Gastroesophageal sphincter (tissue), 4 donors: Measurements from ENCODE around the gene FEM1B. TPM values are rescaled to one million over a fixed set of nuclear protein-coding genes. Genes with fewer than 3 reads are reported as not detected.

Experiments
- ATAC-seq: fragments of 150-250 bp; one replicate; pipeline ENCODE4 v1.9.1; 2016; ENCODE audit warnings: mild to moderate bottlenecking, moderate library complexity
- H3K27ac ChIP-seq, 4 donors: fragments of 200-600 bp; sonication (generic) in 3 of 4; 1 replicate in 3 of 4; 2 replicates in 1 of 4; pipeline ENCODE4 v1.5.1; 2016 to 2019
- H3K27me3 ChIP-seq: fragments of 200-600 bp; sonication (generic); one replicate; pipeline ENCODE4 v1.5.1; 2019
- H3K36me3 ChIP-seq, 2 donors: fragments of 200-600 bp; sonication (generic); one replicate each; pipeline ENCODE4 v1.5.1; 2019; ENCODE audit warnings: control low read depth in 1 of 2
- H3K4me1 ChIP-seq, 3 donors: fragments of 200-600 bp; sonication (generic); 1 replicate in 2 of 3; 2 replicates in 1 of 3; pipeline ENCODE4 v1.5.1; 2016 to 2019; ENCODE audit warnings: control low read depth in 2 of 3
- H3K4me3 ChIP-seq, 2 donors: fragments of 200-600 bp; sonication (generic); one replicate each; pipeline ENCODE4 v1.5.1; 2019; ENCODE audit warnings: mild to moderate bottlenecking in 1 of 2, moderate library complexity in 1 of 2
- H3K9me3 ChIP-seq, 3 donors: fragments of 200-600 bp; sonication (generic); one replicate each; pipeline ENCODE4 v1.5.1; 2017 to 2019; ENCODE audit warnings: control low read depth in 2 of 3
- CTCF ChIP-seq, 4 experiments: fragments of 200-600 bp in 2 of 4; fragments of 450-650 bp in 2 of 4; sonication (generic) in 1 of 4; IDR thresholded peaks; one replicate each; pipeline ENCODE4 v1.5.1; 2017 to 2019; ENCODE audit warnings: antibody characterized with exemption in 4 of 4, mild to moderate bottlenecking in 2 of 4, moderate library complexity in 2 of 4
- EP300 ChIP-seq: sonication (generic); formaldehyde crosslinking; IDR thresholded peaks from one replicate; pipeline ENCODE4 v1.6.1; 2017; ENCODE audit warnings: antibody characterized with exemption, mild to moderate bottlenecking
- POLR2A ChIP-seq, 2 donors: fragments of 450-650 bp; IDR thresholded peaks; one replicate each; pipeline ENCODE4 v1.6.1; 2017; ENCODE audit warnings: antibody characterized with exemption in 2 of 2, mild to moderate bottlenecking in 2 of 2, moderate library complexity in 1 of 2
- POLR2AphosphoS5 ChIP-seq: sonication (generic); formaldehyde crosslinking; IDR thresholded peaks from one replicate; pipeline ENCODE4 v1.6.1; 2017; ENCODE audit warnings: antibody characterized with exemption
- WGBS, 2 donors: methylation state at CpG; one replicate each; pipeline ENCODE4 v1.1.5; 2018; ENCODE audit warnings: low coverage in 1 of 2; 5-methylcytosine and 5-hydroxymethylcytosine counted together
- total RNA-seq, 4 donors: library from RNA; depleted of rRNA; stranded (reverse); fragments of >200 nt; gene quantifications; one replicate each; pipeline ENCODE4 v1.1.0, GENCODE V29; 2016

FEM1B gene
- total RNA-seq, 4 donors from 2014 or later, result 64.8 to 71.7 (median 67.5) TPM

- H3K27ac ChIP-seq, result peak overlapping the region in 3 of 4 donors; percentile 38 to 54 (median 42)
- H3K36me3 ChIP-seq, result no peaks in the 10 kb centered on the region
- H3K27me3 ChIP-seq, result no peaks in the 10 kb centered on the region
- no peak for ATAC-seq
- peaks cover 0 to 29% (median 10%) of the 10 kb centered on the region in 3 donors for H3K4me1 ChIP-seq
- TF ChIP-seq CTCF (IDR thresholded peaks at IDR 0.05) (no peak), EP300 (no peak), POLR2A (IDR thresholded peaks at IDR 0.05) (no peak), POLR2AphosphoS5 (no peak)
- no peaks in the 10 kb centered on the region for H3K9me3 ChIP-seq
- no peak overlapping the region for H3K4me3 ChIP-seq
- WGBS, 2 donors, result 59 to 62% methylated on average over 6 to 9 of the region's 9 CpGs
Observed at GRCh38 chr15:68334661-68335124, 57.1 kb downstream of the FEM1B start.

DNA sequence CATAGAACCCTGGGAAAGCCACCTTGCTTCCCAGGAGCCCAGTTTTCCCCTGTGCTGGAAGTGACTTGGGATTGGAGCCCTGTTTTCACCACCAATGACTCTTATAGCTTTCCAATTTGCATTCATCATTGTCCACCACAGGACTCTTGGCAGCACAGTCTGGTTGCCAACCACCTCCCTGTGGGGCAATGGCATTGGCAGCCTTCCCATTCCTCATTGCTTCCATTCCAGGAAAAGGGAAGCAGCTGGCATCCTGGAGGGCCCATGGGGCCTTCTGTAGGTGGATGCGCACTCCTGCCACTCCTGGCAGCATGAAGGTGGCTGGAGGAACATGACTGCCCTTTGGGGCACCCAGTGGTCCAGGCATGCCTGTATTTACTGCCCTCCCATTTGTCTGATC lies 57.7 kb downstream of the FEM1B start:
- no peak for TF ChIP-seq POLR2A (IDR thresholded peaks at IDR 0.05)
- TF ChIP-seq POLR2AphosphoS5, result peak; percentile 87
- no peak for TF ChIP-seq EP300
- no peak for TF ChIP-seq CTCF (IDR thresholded peaks at IDR 0.05)
- H3K27me3 ChIP-seq, result no peaks in the 10 kb centered on the region
- no peaks in the 10 kb centered on the region for H3K36me3 ChIP-seq
- H3K4me3 ChIP-seq, result no peak overlapping the region
- H3K27ac ChIP-seq, result peak overlapping the region in 3 of 4 donors; percentile 38 to 54 (median 42)
- no CpG with 5 or more reads among the region's 1 CpG for WGBS, 2 donors
- H3K4me1 ChIP-seq, result peaks cover 0 to 35% (median 10%) of the 10 kb centered on the region in 3 donors
- H3K9me3 ChIP-seq, result no peaks in the 10 kb centered on the region
- ATAC-seq, result peak; percentile 60

DNA sequence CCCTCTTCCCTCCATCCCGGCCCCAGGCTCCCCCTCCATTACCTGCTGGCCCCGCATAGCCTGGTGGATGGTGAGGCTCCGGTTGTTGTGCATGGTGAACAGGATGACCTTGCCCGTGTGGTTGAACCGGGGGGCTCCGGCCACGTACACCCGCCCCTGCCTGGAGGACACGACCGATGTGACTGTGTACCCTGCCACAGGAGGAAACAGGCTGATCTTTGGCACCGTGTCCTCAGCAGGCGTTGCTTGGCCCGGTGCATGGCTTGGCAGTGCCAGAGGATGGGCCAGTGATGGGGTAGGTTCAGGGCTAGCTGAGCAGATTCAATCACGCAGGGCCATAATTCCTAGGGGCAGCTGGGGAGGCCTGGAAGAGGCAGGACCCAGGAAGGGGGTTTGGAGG lies 58.1 kb downstream of the FEM1B start:
- H3K4me3 ChIP-seq, result no peak overlapping the region
- H3K27ac ChIP-seq, result peak overlapping the region in 1 of 4 donors; percentile 54
- no peaks in the 10 kb centered on the region for H3K9me3 ChIP-seq
- ATAC-seq, result peak; percentile 20
- no peaks in the 10 kb centered on the region for H3K27me3 ChIP-seq
- peaks cover 0 to 39% (median 10%) of the 10 kb centered on the region in 3 donors for H3K4me1 ChIP-seq
- no peaks in the 10 kb centered on the region for H3K36me3 ChIP-seq
- no peak for TF ChIP-seq CTCF (IDR thresholded peaks at IDR 0.05)
- no peak for TF ChIP-seq POLR2A (IDR thresholded peaks at IDR 0.05)
- no peak for TF ChIP-seq EP300
- TF ChIP-seq POLR2AphosphoS5, result no peak
- WGBS, 2 donors, result 100% methylated on average over 1 of the region's 14 CpGs; no CpG with 5 or more reads in 1 of the 2 donors

- Histone ChIP-seq H3K27ac (no peak overlapping the region), H3K4me3 (no peak overlapping the region), H3K36me3 (no peaks in the 10 kb centered on the region), H3K27me3 (no peaks in the 10 kb centered on the region), H3K4me1 (peaks cover 0 to 47% (median 15%) of the 10 kb centered on the region in 3 donors), H3K9me3 (no peaks in the 10 kb centered on the region)
- no peak for ATAC-seq
- TF ChIP-seq POLR2A (IDR thresholded peaks at IDR 0.05), result no peak
- TF ChIP-seq EP300, result no peak
- no peak for TF ChIP-seq CTCF (IDR thresholded peaks at IDR 0.05)
- no peak for TF ChIP-seq POLR2AphosphoS5
- 76 to 84% methylated on average over 4 to 6 of the region's 7 CpGs for WGBS, 2 donors
Observed at GRCh38 chr15:68336516-68336915, 59.0 kb downstream of the FEM1B start.

DNA sequence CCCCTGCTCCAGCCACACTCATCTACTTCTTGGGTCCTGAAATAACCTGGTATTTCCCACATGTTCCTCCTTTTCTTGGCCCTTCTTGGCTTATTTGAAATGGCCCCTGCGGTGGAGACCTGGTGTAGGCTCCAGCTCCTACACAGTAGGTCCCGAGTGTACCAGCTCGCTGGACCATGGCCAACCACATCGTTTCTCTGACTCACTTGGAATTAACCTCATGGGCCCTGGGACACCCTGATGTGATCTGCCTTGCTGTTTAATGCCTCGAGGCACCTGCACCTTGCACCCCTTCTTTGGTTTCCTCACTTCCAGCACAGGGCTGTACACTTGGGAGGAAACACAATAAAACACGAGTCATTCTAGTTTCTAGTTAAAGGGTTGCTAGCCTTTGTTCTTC lies 60.3 kb downstream of the FEM1B start:
- WGBS, 2 donors, result 55 to 74% methylated on average over 4 to 5 of the region's 6 CpGs
- H3K4me3 ChIP-seq, result no peak overlapping the region
- H3K9me3 ChIP-seq, result no peaks in the 10 kb centered on the region
- no peaks in the 10 kb centered on the region for H3K27me3 ChIP-seq
- no peak for TF ChIP-seq POLR2AphosphoS5
- TF ChIP-seq EP300, result no peak
- no peak for TF ChIP-seq CTCF (IDR thresholded peaks at IDR 0.05)
- no peak for TF ChIP-seq POLR2A (IDR thresholded peaks at IDR 0.05)
- no peak overlapping the region for H3K27ac ChIP-seq
- ATAC-seq, result no peak
- H3K4me1 ChIP-seq, result peaks cover 0 to 60% (median 26%) of the 10 kb centered on the region in 3 donors
- no peaks in the 10 kb centered on the region for H3K36me3 ChIP-seq
